Endothelial cell of umbilical vein (primary cell): Measurements from ENCODE around the gene NCMAP. TPM values are rescaled to one million over a fixed set of nuclear protein-coding genes. Genes with fewer than 3 reads are reported as not detected.

Source experiments
- BruUV-seq: library from RNA; stranded (reverse); fragments of 400-500 nt; replicated peaks from 2 replicates; lab custom pipeline; 2021; lab: Mats Ljungman, UMichigan
- CTCF ChIA-PET: fragments of 300-600, 350-600 bp; sonication (Branson Sonifier 250); formaldehyde crosslinking; loops from one replicate; lab custom pipeline; 2021; ENCODE audit warnings: antibody characterized with exemption, inconsistent platforms; lab: Charles Lee
- POLR2A ChIA-PET: fragments of 300-600, 350-600 bp; sonication (Branson Sonifier 250); formaldehyde crosslinking; loops from one replicate; lab custom pipeline; 2021; ENCODE audit warnings: antibody characterized with exemption, inconsistent platforms; lab: Charles Lee
- DNase-seq: peaks from one replicate; pipeline ENCODE4 v3.0.0-alpha.2; 2011; ENCODE audit warnings: low read depth, low spot score
- FAIRE-seq: peaks from 2 replicates; lab custom pipeline; 2011; peaks lifted over from hg19 to GRCh38; lab: Jason Lieb, UNC
- H2AFZ ChIP-seq: 2 replicates; pipeline ENCODE4 v1.6.0; 2012; ENCODE audit warnings: low read depth, low read length, control low read depth, inconsistent platforms
- H3K27ac ChIP-seq: 2 replicates; pipeline ENCODE4 v1.5.1; 2011; ENCODE audit warnings: low read depth, mild to moderate bottlenecking, control low read depth, low read length, moderate library complexity; ENCODE audit not compliant: insufficient read depth
- H3K27me3 ChIP-seq, 2 experiments: 2 replicates each; pipeline versions ENCODE4 v1.6.0 to v1.6.1; 2011; ENCODE audit warnings: low read length in 2 of 2, mixed read lengths in 1 of 2; ENCODE audit not compliant: control insufficient read depth in 2 of 2, insufficient read depth in 2 of 2
- H3K36me3 ChIP-seq, 2 experiments: 2 replicates in 1 of 2; 3 replicates in 1 of 2; pipeline ENCODE4 v1.5.1; 2011; ENCODE audit warnings: low read length in 2 of 2, mild to moderate bottlenecking in 1 of 2, moderate library complexity in 1 of 2; ENCODE audit not compliant: control insufficient read depth in 2 of 2, insufficient read depth in 2 of 2; ENCODE audit errors: extremely low read depth in 1 of 2
- H3K4me1 ChIP-seq: 3 replicates; pipeline ENCODE4 v1.5.1; 2011; ENCODE audit warnings: mild to moderate bottlenecking, low read length; ENCODE audit not compliant: control insufficient read depth, insufficient read depth; ENCODE audit errors: extremely low read depth
- H3K4me2 ChIP-seq: 2 replicates; pipeline ENCODE4 v1.6.1; 2011; ENCODE audit warnings: low read length, control low read depth, mixed read lengths; ENCODE audit not compliant: insufficient read depth
- H3K4me3 ChIP-seq, 3 experiments: fragments of 200-600 bp in 1 of 3; sonication (generic), shearing (Covaris generic) in 1 of 3; replicated peaks in 1 of 3; 2 replicates each; pipeline ENCODE4 v1.5.1; 2011 to 2016; ENCODE audit warnings: control low read depth in 3 of 3, low read length in 3 of 3, mild to moderate bottlenecking in 2 of 3, inconsistent platforms in 1 of 3, low read depth in 1 of 3, moderate library complexity in 1 of 3; ENCODE audit not compliant: insufficient read depth in 1 of 3
- H3K79me2 ChIP-seq: 2 replicates; pipeline ENCODE4 v1.6.0; 2012; ENCODE audit warnings: low read length, inconsistent platforms; ENCODE audit not compliant: control insufficient read depth, insufficient read depth
- H3K9ac ChIP-seq: replicated peaks from 2 replicates; pipeline ENCODE3; 2011; ENCODE audit warnings: low read length, control low read depth; ENCODE audit not compliant: insufficient read depth; ENCODE audit errors: extremely low read depth
- H3K9me1 ChIP-seq: replicated peaks from 3 replicates; pipeline ENCODE4 v1.6.0; 2011; ENCODE audit warnings: mild to moderate bottlenecking, low read length; ENCODE audit not compliant: control insufficient read depth, insufficient read depth; ENCODE audit errors: extremely low read depth
- H3K9me3 ChIP-seq: replicated peaks from 2 replicates; pipeline ENCODE4 v1.5.1; 2012; ENCODE audit warnings: low read length, inconsistent platforms; ENCODE audit not compliant: control insufficient read depth, insufficient read depth
- H4K20me1 ChIP-seq: replicated peaks from 2 replicates; pipeline ENCODE3; 2011; ENCODE audit warnings: mild to moderate bottlenecking, low read length; ENCODE audit not compliant: control insufficient read depth, insufficient read depth; ENCODE audit errors: extremely low read depth
- EZH2 ChIP-seq: IDR thresholded peaks from 2 replicates; pipeline ENCODE4 v1.6.1; 2012; ENCODE audit warnings: borderline replicate concordance, low read depth, mild to moderate bottlenecking, moderate library complexity, low read length, inconsistent platforms; ENCODE audit not compliant: severe bottlenecking
- FOS ChIP-seq: IDR thresholded peaks from 2 replicates; pipeline ENCODE4 v1.6.1; 2011; ENCODE audit warnings: mild to moderate bottlenecking, low read length, moderate library complexity, borderline replicate concordance; ENCODE audit not compliant: insufficient read depth
- GATA2 ChIP-seq: IDR thresholded peaks from 2 replicates; pipeline ENCODE4 v1.7.0; 2011; ENCODE audit warnings: low read depth, mild to moderate bottlenecking, moderate library complexity, mixed read lengths, low read length; ENCODE audit not compliant: insufficient read length, insufficient read depth
- JUN ChIP-seq: IDR thresholded peaks from 2 replicates; pipeline ENCODE4 v1.6.1; 2011; ENCODE audit warnings: borderline replicate concordance, low read depth; ENCODE audit not compliant: insufficient read length, insufficient read depth
- MYC ChIP-seq: IDR thresholded peaks from one replicate; pipeline ENCODE4 v1.6.1; 2011; ENCODE audit warnings: mild to moderate bottlenecking, low read depth, low read length
- POLR2A ChIP-seq: IDR thresholded peaks from 2 replicates; pipeline ENCODE4 v1.6.1; 2012; ENCODE audit warnings: low read depth, mild to moderate bottlenecking, control low read depth, low read length
- POLR2AphosphoS5 ChIP-seq: IDR thresholded peaks from 2 replicates; pipeline ENCODE4 v1.6.1; 2012; ENCODE audit warnings: low read depth, mild to moderate bottlenecking, control low read depth, low read length, moderate library complexity; ENCODE audit not compliant: insufficient read depth
- dilution Hi-C: fragments of 300-500 bp; cut with MboI; formaldehyde crosslinking; loops from one replicate; pipeline ENCODE4 v1.15.0; 2019; ENCODE audit warnings: low sequenced_read_pairs; ENCODE audit not compliant: extremely low pct_ligation_motif_present
- intact Hi-C: fragments of 100-400 bp; cut with micrococcal nuclease; formaldehyde crosslinking; loops from one replicate; pipeline ENCODE4 v1.10.0; 2022
- polyA plus RNA-seq, 4 experiments: library from polyadenylated mRNA; depleted of rRNA in 3 of 4; stranded (reverse) in 3 of 4; unstranded in 1 of 4; fragments of >200 nt; gene quantifications; 2 replicates each; pipeline versions ENCODE4 v1.2.1 to v1.2.3, GENCODE V29; 2011 to 2012; ENCODE audit warnings: missing spikeins in 1 of 4
- total RNA-seq: library from RNA; stranded (reverse); gene quantifications from 2 replicates; pipeline ENCODE4 v1.2.3, GENCODE V29; 2021
- TF ChIP-seq, protein P1 (sequence below): IDR thresholded peaks from 2 replicates; pipeline ENCODE4 v1.6.1; 2011; ENCODE audit not compliant: insufficient read depth, insufficient read length
- TF ChIP-seq, protein P2 (sequence below), 2 donors: IDR thresholded peaks; 1 replicate in 1 of 2; 2 replicates in 1 of 2; pipeline ENCODE4 v1.5.1; 2011; ENCODE audit warnings: low read length in 2 of 2, mild to moderate bottlenecking in 2 of 2, moderate library complexity in 2 of 2, control low read depth in 1 of 2, inconsistent platforms in 1 of 2, low read depth in 1 of 2; ENCODE audit not compliant: insufficient read depth in 1 of 2; ENCODE audit errors: extremely low read depth in 1 of 2

Gene NCMAP
- total and polyA plus RNA-seq, 2 donors (not counting 3 experiments of a cell fraction or from before 2014, with no cell fraction given) = not detected

DNA sequence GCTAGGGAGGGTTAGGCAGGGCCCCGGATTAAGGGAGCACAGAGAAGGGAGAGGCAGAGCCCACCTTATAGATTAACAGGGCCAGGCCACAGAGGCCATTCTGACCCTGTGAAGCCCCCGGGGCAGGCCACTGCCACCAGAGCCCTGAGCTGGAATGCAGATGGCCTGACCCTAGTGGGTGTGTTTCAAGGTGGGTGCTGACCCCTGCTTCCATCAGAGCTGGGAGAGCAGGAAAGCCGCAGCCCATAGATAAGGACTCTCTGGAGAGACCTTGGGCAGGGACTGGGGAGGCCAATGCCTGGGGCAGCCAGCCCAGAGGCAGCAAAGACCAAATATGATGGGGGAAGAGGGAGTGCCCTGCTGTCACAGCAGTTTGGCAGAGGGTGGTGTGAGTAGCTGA is 35.9 kb downstream of the NCMAP start:
- H3K4me2 ChIP-seq = no peak overlapping the region
- H3K27me3 ChIP-seq = peaks cover 1 to 2% of the 10 kb centered on the region in 2 experiments
- no peaks in the 10 kb centered on the region for H3K9me3 ChIP-seq
- POLR2A ChIA-PET = no interaction called here
- no peak overlapping the region for H2AFZ ChIP-seq
- H3K27ac ChIP-seq = no peak overlapping the region
- H3K36me3 ChIP-seq = no peaks in the 10 kb centered on the region
- CTCF ChIA-PET = interaction anchor here (0.7 to 3.0 kb wide), 4 partner anchors 16 to 390 kb away, joined by 3 to 12 read pairs (median 3); no protein-coding TSS in a partner anchor
- DNase-seq (no peak), FAIRE-seq (no peak)
- dilution Hi-C loops (no loop called here), intact Hi-C loops (loop anchor here (2.0 kb wide), 1 partner anchor 43 kb away; no protein-coding TSS in a partner anchor)
- BruUV-seq = no TSS peak
- no peaks in the 10 kb centered on the region for H3K9me1 ChIP-seq
- no peaks in the 10 kb centered on the region for H3K79me2 ChIP-seq
- no peak overlapping the region for H3K4me3 ChIP-seq
- TF ChIP-seq, protein P1, sequence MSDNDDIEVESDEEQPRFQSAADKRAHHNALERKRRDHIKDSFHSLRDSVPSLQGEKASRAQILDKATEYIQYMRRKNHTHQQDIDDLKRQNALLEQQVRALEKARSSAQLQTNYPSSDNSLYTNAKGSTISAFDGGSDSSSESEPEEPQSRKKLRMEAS = no peak
- TF ChIP-seq GATA2 (no peak), EZH2 (no peak), JUN (no peak), POLR2AphosphoS5 (no peak), FOS (no peak), MYC (no peak), POLR2A (no peak)
- TF ChIP-seq, protein P2, sequence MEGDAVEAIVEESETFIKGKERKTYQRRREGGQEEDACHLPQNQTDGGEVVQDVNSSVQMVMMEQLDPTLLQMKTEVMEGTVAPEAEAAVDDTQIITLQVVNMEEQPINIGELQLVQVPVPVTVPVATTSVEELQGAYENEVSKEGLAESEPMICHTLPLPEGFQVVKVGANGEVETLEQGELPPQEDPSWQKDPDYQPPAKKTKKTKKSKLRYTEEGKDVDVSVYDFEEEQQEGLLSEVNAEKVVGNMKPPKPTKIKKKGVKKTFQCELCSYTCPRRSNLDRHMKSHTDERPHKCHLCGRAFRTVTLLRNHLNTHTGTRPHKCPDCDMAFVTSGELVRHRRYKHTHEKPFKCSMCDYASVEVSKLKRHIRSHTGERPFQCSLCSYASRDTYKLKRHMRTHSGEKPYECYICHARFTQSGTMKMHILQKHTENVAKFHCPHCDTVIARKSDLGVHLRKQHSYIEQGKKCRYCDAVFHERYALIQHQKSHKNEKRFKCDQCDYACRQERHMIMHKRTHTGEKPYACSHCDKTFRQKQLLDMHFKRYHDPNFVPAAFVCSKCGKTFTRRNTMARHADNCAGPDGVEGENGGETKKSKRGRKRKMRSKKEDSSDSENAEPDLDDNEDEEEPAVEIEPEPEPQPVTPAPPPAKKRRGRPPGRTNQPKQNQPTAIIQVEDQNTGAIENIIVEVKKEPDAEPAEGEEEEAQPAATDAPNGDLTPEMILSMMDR (IDR thresholded peaks at IDR 0.05; ENCODE audit: extremely low read depth in 1 of 2, insufficient read depth in 1 of 2, low read depth in 1 of 2, low read length in 2 of 2) = no peak
- no peaks in the 10 kb centered on the region for H3K4me1 ChIP-seq
- H4K20me1 ChIP-seq = no peaks in the 10 kb centered on the region
- no peak overlapping the region for H3K9ac ChIP-seq
